Retina (tissue), 1 donor: ENCODE measurements around the gene CACHD1.

Experiments
- DNase-seq: peaks from one replicate; pipeline ENCODE4 v3.0.0-alpha.2; 2016

CACHD1 gene

GRCh38 chr1:64525116-64525686 is 55.3 kb downstream of the CACHD1 start:
- DNase-seq, result no peak

GRCh38 chr1:64526312-64526711 is 56.4 kb downstream of the CACHD1 start:
- no peak for DNase-seq

DNA sequence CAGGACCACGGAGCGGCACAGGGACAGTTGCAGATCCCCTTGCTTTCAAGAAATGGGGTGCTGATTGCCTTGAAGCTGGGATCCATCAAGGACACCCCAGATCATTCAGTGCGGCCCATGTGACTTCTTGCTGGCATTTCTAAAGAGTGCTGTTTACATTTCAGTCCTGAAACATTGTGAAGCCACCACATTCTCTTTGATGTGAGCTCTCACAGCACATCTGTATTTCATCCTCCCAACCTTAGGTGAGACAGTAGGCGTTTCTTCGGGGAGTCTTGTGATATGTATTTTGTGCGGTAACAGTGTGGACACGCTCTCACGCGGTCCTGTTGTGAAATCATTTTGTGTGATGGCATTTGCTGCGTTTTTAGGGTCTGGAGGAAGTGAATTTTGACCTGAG is 57.2 kb downstream of the CACHD1 start:
- DNase-seq, result no peak

DNA sequence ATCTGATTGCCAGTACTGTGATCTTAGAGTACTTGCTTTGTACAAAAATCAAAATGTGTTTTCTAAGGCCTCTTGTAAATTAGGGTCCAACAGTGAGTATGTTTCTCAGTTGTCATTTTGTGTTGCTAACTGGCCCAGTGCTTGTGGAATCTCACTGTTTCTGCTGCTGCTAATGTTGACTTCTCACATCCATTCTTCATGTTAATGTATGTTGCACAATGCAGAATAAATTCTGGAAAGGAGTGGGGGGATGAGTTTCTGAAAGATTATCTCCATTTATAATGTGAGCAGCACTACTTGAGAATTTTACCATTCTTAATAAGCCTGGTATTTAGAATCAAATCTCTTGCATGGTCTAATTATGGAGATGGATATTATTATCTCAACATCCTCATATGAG is 57.9 kb downstream of the CACHD1 start:
- no peak for DNase-seq

GRCh38 chr1:64530969-64531692 is 61.2 kb downstream of the CACHD1 start:
- DNase-seq, result no peak

DNA sequence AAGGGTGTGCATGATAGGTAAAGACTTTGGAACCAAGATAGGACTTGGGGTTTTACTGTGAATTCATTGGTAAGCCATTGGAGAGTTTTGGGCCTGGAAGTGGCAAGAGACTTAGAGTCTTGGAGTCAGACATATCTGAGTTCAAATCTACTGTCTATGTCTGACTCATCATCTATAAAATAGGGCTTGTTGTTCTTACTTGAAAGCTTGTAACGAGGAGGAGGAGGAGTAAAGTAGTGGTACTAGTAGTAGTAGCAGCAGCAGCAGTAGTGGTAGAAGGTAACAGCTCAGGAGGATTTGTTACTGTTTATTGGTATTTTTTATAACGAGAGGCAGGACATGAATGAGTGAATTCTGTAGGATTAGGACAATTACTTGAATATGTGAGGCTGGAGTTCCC is 62.7 kb downstream of the CACHD1 start:
- no peak for DNase-seq

GRCh38 chr1:64535938-64536835 is 66.3 kb downstream of the CACHD1 start:
- DNase-seq, result no peak

DNA sequence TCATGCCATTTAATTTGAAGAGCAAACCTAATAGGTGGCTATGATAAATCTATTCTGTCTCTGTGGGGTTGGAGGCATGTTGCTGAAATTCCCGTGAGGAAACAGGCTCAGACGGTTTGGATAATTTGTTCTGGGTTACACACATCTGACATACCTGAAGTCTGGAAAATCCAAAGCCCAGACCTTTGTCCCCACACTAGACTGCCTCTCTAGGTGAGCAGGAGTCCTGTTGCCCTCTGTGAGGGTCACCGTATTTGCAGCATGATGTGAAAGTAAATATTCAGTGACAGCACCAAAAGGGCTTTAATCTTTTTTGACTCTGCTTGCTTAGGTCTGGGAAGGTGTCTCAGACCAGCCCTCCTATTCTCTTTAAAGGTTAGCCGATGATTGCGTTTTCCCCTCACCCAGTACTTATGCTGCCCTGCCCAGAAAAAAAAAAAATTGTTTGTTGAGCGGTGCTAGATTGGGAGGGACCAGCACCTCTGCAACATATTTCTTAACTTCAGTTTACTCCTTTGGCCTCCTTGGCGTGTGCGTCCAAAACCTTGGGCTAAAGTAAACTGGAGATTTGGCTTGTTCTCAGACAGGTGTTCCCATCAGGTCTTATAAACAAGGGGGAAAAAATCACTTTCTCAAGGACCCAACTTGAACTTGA is 67.0 kb downstream of the CACHD1 start:
- DNase-seq, result no peak

DNA sequence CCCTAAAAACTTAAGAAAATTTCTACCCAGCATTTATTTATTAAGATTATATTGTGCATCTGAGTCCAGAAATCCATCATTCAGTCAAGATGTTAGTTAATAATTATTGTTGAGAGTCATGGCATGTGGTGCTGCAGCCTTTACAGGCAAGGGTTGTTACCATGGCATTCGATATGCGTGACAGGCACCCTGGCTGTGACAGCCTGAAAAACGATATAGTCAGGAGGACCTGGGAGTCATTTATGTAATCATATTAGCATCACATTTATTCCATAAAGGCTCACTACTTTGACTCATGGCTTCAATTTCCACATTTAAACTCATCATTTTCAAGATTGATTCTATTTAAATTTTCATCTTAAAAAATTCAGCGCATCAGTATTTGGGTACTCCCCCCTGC is 68.0 kb downstream of the CACHD1 start:
- DNase-seq, result no peak

- no peak for DNase-seq
These were observed 68.5 kb downstream of the CACHD1 start for GRCh38 chr1:64538389-64538788.

DNA sequence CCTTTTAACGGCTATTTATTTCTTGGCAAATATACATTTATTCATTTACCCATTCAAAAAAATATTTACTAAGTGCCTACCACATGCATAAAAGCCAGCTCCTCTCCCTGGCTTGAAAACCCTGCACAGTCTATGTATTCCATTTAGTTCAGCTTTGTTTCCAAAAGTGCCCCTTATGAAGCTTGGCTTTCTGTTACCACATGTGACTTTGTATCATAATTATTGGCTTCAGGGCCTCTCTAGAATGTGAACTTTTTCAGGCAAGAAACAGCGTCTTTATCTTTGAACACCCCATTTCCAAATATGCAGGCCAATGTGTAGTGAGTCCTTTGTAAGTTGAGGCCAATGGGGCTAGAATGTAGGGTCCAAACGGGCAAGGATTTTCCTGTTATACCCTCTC is 69.4 kb downstream of the CACHD1 start:
- no peak for DNase-seq

DNA sequence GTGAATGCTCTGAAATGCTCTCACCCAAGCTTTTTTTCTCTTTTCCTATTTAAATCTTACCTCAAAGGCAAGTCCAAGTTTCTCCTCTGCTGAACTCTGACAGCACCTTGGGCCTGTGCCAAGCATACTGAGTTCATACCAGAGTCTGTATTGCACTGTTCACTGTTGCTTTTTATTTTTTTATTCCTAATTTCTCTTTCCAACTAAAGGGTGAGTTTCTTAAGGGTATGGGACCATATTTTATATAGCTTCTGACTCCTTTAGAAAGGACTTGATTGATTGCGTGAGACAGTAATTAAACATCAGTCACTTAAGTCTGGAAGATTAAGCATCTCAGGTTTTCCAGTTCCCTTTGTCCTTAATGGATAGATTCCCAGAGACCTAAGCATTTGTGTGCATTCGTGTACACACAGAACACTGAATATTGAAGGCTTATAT is 69.9 kb downstream of the CACHD1 start:
- DNase-seq, result no peak

DNA sequence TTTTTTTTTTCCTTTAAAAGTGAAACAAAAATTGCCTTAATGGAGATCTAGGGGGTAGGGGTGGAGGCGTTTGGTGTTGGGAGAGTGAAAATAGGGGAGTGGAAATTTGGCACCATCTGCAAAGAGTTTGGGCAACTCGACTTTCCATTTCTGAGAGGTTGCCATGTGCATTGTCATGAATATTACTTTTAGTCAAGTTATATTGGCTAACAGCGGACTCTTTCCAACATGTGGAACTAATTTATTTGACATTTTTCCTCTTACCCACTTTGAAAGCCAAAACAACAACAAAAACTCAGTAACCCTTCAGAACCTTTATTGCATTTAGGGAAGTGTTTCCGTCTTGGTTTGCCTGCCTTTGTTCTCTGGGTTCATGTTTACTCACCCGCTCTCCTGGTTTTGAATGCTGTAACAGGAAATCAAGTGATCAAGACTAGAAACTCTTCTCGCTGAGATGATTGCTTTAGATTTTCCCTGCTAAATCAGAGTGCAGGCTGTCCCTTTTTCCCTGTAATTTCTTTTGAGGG is 70.4 kb downstream of the CACHD1 start:
- peak; percentile 41 for DNase-seq

GRCh38 chr1:64542118-64542517 is 72.2 kb downstream of the CACHD1 start:
- DNase-seq, result no peak

- no peak for DNase-seq
These were observed 73.9 kb downstream of the CACHD1 start for GRCh38 chr1:64543831-64544230.

DNA sequence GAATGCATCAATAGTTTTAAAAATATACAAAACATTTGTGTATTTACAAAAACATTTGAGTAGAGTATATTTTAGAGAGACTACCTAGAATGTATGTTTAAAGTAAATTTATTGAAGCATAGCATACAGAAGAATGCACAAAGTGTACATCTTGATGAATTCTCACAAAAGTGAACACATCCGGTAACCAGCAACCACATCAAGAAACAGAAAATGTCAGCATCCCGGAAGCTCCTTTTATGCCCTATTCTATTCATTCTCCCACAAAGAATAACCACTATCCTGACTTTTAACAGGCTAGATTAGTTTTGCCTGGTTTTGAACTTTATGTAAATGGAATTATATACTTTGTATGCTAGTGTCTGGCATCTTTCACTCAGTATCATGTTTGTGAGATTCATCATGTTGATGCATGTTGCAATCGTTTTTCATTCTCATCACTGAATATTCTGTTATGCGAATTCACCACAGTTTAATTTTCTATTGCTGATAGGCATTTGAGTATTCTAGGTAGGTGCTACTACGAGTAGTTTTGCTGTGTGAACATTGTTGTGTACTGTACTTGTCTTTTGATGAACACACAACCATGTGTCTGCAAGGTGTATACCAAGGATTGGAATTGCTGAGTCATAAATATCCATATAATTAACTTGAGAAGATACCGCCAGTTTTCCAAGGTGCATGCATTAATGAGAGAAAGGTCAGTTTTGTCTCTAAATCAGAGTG is 75.4 kb downstream of the CACHD1 start:
- DNase-seq, result no peak

GRCh38 chr1:64546013-64546412 is 76.1 kb downstream of the CACHD1 start:
- no peak for DNase-seq

DNA sequence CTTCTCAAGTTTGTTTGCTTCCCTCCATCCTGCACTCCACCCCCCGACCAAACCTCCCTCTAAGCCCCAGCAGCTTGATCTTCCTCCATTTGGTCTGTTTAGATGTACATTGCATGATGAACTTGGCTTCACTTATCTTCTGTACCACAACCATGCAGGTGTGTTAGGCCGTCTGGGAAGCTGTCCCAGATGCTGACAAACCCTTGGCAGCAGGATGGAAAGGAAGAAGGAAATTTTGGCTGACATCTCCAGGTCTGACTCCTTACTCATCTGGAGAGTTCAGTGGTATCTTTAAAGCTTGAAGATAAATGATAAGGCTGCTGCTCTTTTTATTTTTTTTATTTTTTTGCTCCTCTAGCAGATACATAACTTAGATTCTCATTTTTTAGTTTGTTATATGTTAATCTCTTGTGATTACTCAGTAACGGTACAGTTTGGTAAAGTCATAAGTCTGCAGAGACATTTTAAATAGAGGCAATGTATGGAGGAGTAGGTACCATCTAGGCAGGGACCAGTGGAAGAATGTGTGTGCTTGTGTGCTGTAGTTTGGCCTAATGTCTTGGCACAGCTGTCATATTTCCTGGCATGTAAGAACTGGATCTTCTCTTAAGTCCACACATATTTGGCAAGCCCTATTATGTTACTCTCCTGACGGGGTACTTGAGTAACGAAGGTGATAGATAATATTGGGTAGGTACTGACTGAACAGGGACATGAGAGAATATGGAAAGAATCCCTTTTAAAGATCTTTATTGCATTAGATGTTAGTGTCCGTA is 79.7 kb downstream of the CACHD1 start:
- no peak for DNase-seq

DNA sequence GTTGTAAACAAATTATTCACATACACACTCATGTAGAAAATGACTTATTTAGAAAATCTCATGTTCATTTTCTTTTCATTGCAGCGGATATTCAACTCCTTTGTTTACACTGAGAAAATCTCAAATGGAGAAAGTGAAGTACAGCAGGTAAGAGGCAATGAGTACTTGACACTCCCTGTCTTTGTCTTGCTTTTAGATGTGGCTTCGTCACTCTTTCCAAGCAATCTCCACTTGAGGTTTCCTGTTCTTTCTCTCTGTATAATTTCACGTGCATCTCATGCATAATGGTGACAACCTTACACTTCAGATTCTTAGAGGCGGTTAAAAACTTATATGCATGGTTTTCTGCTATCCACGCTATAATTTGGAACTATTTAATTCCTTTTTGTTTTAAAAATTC is 80.6 kb downstream of the CACHD1 start:
- no peak for DNase-seq

- DNase-seq, result no peak
These were observed 81.1 kb downstream of the CACHD1 start for GRCh38 chr1:64550946-64551605.

GRCh38 chr1:64553285-64553684 is 83.4 kb downstream of the CACHD1 start:
- DNase-seq, result no peak
